ENCODE results near the gene RPL13.

Gene RPL13

GRCh38 chr16:89599451-89599858 lies 39.0 kb downstream of the RPL13 start:
- H3K4me3 ChIP-seq (replicated peaks in 1 of 2; ENCODE audit: low read depth in 2 of 2, low read length in 2 of 2), result no peak overlapping the region
- TF ChIP-seq, protein P1, sequence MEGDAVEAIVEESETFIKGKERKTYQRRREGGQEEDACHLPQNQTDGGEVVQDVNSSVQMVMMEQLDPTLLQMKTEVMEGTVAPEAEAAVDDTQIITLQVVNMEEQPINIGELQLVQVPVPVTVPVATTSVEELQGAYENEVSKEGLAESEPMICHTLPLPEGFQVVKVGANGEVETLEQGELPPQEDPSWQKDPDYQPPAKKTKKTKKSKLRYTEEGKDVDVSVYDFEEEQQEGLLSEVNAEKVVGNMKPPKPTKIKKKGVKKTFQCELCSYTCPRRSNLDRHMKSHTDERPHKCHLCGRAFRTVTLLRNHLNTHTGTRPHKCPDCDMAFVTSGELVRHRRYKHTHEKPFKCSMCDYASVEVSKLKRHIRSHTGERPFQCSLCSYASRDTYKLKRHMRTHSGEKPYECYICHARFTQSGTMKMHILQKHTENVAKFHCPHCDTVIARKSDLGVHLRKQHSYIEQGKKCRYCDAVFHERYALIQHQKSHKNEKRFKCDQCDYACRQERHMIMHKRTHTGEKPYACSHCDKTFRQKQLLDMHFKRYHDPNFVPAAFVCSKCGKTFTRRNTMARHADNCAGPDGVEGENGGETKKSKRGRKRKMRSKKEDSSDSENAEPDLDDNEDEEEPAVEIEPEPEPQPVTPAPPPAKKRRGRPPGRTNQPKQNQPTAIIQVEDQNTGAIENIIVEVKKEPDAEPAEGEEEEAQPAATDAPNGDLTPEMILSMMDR (IDR thresholded peaks at IDR 0.05; ENCODE audit: low read depth, low read length), result peak; percentile 42
- DNase-seq (ENCODE audit: low read depth in 2 of 2), result no peak

DNA sequence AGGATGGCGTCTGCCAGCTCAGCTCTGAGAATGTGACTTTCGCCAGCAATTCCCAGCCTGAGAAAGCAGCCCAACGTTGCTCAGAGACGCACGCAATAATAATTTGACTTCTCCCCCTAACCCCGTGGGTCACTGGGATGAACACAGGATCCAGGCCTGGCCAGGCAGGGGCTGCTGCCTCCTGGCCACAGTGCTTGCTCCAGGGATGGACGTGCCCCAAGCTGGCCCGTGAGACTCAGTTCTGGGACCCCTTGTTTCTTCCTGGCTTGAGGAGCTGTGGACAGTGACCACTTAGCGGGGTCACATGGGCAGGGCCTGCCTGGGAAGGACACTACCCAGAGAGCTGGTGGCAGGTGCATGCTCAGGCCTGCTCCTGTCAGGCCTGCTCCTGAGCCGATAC lies 39.4 kb downstream of the RPL13 start:
- DNase-seq (ENCODE audit: low read depth in 2 of 2), result no peak
- TF ChIP-seq, protein P1 (IDR thresholded peaks at IDR 0.05; ENCODE audit: low read depth, low read length), result no peak
- no peak overlapping the region for H3K4me3 ChIP-seq (replicated peaks in 1 of 2; ENCODE audit: low read depth in 2 of 2, low read length in 2 of 2)

GRCh38 chr16:89600427-89600826 lies 39.9 kb downstream of the RPL13 start:
- TF ChIP-seq, protein P1 (IDR thresholded peaks at IDR 0.05; ENCODE audit: low read depth, low read length), result no peak
- DNase-seq (ENCODE audit: low read depth in 2 of 2), result no peak
- H3K4me3 ChIP-seq (replicated peaks in 1 of 2; ENCODE audit: low read depth in 2 of 2, low read length in 2 of 2), result no peak overlapping the region

GRCh38 chr16:89600956-89601355 lies 40.5 kb downstream of the RPL13 start:
- TF ChIP-seq, protein P1 (IDR thresholded peaks at IDR 0.05; ENCODE audit: low read depth, low read length), result no peak
- no peak for DNase-seq (ENCODE audit: low read depth in 2 of 2)
- no peak overlapping the region for H3K4me3 ChIP-seq (replicated peaks in 1 of 2; ENCODE audit: low read depth in 2 of 2, low read length in 2 of 2)

GRCh38 chr16:89601906-89602272 lies 41.4 kb downstream of the RPL13 start:
- no peak overlapping the region for H3K4me3 ChIP-seq (replicated peaks in 1 of 2; ENCODE audit: low read depth in 2 of 2, low read length in 2 of 2)
- TF ChIP-seq, protein P1 (IDR thresholded peaks at IDR 0.05; ENCODE audit: low read depth, low read length), result no peak
- no peak for DNase-seq (ENCODE audit: low read depth in 2 of 2)

- peak; percentile 83 to 87 for DNase-seq (ENCODE audit: low read depth in 2 of 2)
- no peak overlapping the region for H3K4me3 ChIP-seq (replicated peaks in 1 of 2; ENCODE audit: low read depth in 2 of 2, low read length in 2 of 2)
- TF ChIP-seq, protein P1 (IDR thresholded peaks at IDR 0.05; ENCODE audit: low read depth, low read length), result no peak
These were observed 41.9 kb downstream of the RPL13 start for GRCh38 chr16:89602273-89602951.

All from cardiac fibroblast (primary cell).